Loucy (cell line): ENCODE data around the gene NPRL2.

Source experiments
- CTCF ChIP-seq: fragments of 200-600 bp; sonication (generic); conservative IDR thresholded peaks from 2 replicates; pipeline ENCODE4 v1.5.1; 2014; ENCODE audit warnings: mild to moderate bottlenecking, antibody characterized with exemption, low read length
- EZH2phosphoT487 ChIP-seq: fragments of 200-600 bp; IDR thresholded peaks from 2 replicates; pipeline ENCODE4 v1.6.1; 2018; ENCODE audit warnings: antibody characterized with exemption, mild to moderate bottlenecking, moderate library complexity, borderline replicate concordance

DNA sequence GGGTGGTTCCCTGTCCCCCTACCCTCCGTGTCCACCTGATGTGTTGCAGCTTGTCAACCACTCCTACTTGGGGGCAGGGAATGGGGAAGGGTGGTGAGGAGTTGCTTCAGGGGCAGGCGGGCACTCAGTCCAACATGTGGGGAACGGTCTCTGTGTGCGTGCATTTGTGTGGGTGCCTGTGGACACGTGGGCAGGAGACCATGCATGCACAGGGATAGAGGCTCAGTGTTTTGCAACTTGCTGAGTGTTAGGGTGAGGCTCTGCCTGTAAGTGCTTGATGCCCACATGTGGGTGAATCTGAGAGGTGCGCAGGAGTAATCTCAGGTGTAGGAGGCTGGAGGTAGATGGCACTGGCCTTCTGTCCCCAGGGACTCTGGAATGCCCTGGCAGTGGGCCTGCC is 33.2 kb upstream of the NPRL2 start:
- TF ChIP-seq CTCF (no peak), EZH2phosphoT487 (no peak)
